H1 (cell line): ENCODE measurements around the gene RSRC2. TPM values are rescaled to one million over a fixed set of nuclear protein-coding genes. Genes with fewer than 3 reads are reported as not detected.

Source experiments
- BCL11A ChIP-seq, 2 experiments: IDR thresholded peaks; one replicate each; pipeline ENCODE4 v1.6.1; 2011; ENCODE audit warnings: low read depth in 2 of 2, low read length in 2 of 2, mild to moderate bottlenecking in 2 of 2
- polyA plus RNA-seq, 7 experiments: library from polyadenylated mRNA; depleted of rRNA in 3 of 7; stranded (reverse) in 5 of 7; unstranded in 2 of 7; fragments of >200 nt in 5 of 7; fragments of 200-250 nt in 2 of 7; gene quantifications; 1 replicate in 5 of 7; 2 replicates in 1 of 7; 4 replicates in 1 of 7; pipeline versions ENCODE4 v1.2.1 to v1.2.3, GENCODE V29; 2011 to 2013; ENCODE audit warnings: missing spikeins in 2 of 7, mixed read lengths in 2 of 7
- total RNA-seq: library from RNA; stranded (reverse); fragmentation: NEBNext Ultra II Directional; extraction: Animal tissue kit (Norgen Biotek cat#: 25700); gene quantifications from 2 replicates; pipeline ENCODE4 v1.2.1, GENCODE V29; 2021
- TF ChIP-seq, protein P1 (sequence below): fragments of 300-600 bp; sonication (generic); IDR thresholded peaks from 2 replicates; pipeline ENCODE4 v1.7.1; 2012; ENCODE audit warnings: low read length, moderate library complexity, mild to moderate bottlenecking, inconsistent platforms; ENCODE audit not compliant: insufficient replicate concordance

The RSRC2 gene
- total and polyA plus RNA-seq, 2 of the 8 experiments (the other 6 are each of a cell fraction or from before 2014, with no cell fraction given): 15.9 to 71.4 TPM

DNA sequence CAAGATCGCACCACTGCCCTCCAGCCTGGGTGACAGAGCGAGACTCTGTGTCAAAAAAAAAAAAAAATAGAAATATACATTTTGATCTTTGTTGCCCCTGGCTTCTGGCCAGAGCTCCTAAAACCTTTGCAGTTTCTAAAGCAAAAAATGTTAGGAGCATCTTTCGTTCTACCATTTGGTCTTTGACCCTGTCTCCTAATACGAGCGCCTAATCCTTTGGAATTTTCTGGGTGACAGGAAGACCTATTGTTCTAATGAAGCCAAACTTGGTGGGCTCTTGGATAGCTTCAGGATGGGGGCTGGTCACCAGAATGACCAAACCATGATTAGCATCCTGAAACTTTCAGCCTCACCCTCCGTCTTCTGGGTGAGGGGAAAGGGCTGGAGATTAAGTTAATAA, 72.0 kb downstream of the RSRC2 start (continued):
- TF ChIP-seq, protein P1, sequence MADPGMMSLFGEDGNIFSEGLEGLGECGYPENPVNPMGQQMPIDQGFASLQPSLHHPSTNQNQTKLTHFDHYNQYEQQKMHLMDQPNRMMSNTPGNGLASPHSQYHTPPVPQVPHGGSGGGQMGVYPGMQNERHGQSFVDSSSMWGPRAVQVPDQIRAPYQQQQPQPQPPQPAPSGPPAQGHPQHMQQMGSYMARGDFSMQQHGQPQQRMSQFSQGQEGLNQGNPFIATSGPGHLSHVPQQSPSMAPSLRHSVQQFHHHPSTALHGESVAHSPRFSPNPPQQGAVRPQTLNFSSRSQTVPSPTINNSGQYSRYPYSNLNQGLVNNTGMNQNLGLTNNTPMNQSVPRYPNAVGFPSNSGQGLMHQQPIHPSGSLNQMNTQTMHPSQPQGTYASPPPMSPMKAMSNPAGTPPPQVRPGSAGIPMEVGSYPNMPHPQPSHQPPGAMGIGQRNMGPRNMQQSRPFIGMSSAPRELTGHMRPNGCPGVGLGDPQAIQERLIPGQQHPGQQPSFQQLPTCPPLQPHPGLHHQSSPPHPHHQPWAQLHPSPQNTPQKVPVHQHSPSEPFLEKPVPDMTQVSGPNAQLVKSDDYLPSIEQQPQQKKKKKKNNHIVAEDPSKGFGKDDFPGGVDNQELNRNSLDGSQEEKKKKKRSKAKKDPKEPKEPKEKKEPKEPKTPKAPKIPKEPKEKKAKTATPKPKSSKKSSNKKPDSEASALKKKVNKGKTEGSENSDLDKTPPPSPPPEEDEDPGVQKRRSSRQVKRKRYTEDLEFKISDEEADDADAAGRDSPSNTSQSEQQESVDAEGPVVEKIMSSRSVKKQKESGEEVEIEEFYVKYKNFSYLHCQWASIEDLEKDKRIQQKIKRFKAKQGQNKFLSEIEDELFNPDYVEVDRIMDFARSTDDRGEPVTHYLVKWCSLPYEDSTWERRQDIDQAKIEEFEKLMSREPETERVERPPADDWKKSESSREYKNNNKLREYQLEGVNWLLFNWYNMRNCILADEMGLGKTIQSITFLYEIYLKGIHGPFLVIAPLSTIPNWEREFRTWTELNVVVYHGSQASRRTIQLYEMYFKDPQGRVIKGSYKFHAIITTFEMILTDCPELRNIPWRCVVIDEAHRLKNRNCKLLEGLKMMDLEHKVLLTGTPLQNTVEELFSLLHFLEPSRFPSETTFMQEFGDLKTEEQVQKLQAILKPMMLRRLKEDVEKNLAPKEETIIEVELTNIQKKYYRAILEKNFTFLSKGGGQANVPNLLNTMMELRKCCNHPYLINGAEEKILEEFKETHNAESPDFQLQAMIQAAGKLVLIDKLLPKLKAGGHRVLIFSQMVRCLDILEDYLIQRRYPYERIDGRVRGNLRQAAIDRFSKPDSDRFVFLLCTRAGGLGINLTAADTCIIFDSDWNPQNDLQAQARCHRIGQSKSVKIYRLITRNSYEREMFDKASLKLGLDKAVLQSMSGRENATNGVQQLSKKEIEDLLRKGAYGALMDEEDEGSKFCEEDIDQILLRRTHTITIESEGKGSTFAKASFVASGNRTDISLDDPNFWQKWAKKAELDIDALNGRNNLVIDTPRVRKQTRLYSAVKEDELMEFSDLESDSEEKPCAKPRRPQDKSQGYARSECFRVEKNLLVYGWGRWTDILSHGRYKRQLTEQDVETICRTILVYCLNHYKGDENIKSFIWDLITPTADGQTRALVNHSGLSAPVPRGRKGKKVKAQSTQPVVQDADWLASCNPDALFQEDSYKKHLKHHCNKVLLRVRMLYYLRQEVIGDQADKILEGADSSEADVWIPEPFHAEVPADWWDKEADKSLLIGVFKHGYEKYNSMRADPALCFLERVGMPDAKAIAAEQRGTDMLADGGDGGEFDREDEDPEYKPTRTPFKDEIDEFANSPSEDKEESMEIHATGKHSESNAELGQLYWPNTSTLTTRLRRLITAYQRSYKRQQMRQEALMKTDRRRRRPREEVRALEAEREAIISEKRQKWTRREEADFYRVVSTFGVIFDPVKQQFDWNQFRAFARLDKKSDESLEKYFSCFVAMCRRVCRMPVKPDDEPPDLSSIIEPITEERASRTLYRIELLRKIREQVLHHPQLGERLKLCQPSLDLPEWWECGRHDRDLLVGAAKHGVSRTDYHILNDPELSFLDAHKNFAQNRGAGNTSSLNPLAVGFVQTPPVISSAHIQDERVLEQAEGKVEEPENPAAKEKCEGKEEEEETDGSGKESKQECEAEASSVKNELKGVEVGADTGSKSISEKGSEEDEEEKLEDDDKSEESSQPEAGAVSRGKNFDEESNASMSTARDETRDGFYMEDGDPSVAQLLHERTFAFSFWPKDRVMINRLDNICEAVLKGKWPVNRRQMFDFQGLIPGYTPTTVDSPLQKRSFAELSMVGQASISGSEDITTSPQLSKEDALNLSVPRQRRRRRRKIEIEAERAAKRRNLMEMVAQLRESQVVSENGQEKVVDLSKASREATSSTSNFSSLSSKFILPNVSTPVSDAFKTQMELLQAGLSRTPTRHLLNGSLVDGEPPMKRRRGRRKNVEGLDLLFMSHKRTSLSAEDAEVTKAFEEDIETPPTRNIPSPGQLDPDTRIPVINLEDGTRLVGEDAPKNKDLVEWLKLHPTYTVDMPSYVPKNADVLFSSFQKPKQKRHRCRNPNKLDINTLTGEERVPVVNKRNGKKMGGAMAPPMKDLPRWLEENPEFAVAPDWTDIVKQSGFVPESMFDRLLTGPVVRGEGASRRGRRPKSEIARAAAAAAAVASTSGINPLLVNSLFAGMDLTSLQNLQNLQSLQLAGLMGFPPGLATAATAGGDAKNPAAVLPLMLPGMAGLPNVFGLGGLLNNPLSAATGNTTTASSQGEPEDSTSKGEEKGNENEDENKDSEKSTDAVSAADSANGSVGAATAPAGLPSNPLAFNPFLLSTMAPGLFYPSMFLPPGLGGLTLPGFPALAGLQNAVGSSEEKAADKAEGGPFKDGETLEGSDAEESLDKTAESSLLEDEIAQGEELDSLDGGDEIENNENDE: no peak
- no peak for TF ChIP-seq BCL11A (IDR thresholded peaks at IDR 0.05; ENCODE audit: low read depth in 2 of 2, low read length in 2 of 2)
